GM12801 (cell line): ENCODE data around the gene DENND2C.

Experiments
- TF ChIP-seq, protein P1 (sequence below): IDR thresholded peaks from one replicate; pipeline ENCODE4 v1.5.1; 2011; ENCODE audit warnings: control low read depth; ENCODE audit not compliant: insufficient read length; ENCODE audit errors: extremely low read depth

Gene DENND2C

DNA sequence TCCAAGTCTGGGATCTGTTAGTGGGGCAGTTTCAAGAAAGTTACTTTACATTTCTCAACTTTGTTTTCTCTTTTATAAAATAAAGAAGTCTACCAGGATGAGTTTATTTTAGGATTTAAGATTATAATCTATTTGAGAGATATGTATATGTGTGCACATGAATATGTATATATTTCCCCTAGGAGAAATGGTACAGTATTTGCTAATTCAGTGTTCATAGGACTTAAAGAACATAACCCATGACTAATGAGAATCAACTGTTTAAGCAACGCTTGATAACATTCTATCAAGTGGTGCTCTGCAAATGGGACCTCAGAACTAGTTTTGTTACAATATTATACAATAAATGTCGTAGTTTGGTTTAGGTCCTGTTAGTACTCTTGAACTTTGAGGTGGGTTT, 95.5 kb downstream of the DENND2C start:
- TF ChIP-seq, protein P1, sequence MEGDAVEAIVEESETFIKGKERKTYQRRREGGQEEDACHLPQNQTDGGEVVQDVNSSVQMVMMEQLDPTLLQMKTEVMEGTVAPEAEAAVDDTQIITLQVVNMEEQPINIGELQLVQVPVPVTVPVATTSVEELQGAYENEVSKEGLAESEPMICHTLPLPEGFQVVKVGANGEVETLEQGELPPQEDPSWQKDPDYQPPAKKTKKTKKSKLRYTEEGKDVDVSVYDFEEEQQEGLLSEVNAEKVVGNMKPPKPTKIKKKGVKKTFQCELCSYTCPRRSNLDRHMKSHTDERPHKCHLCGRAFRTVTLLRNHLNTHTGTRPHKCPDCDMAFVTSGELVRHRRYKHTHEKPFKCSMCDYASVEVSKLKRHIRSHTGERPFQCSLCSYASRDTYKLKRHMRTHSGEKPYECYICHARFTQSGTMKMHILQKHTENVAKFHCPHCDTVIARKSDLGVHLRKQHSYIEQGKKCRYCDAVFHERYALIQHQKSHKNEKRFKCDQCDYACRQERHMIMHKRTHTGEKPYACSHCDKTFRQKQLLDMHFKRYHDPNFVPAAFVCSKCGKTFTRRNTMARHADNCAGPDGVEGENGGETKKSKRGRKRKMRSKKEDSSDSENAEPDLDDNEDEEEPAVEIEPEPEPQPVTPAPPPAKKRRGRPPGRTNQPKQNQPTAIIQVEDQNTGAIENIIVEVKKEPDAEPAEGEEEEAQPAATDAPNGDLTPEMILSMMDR, result no peak

DNA sequence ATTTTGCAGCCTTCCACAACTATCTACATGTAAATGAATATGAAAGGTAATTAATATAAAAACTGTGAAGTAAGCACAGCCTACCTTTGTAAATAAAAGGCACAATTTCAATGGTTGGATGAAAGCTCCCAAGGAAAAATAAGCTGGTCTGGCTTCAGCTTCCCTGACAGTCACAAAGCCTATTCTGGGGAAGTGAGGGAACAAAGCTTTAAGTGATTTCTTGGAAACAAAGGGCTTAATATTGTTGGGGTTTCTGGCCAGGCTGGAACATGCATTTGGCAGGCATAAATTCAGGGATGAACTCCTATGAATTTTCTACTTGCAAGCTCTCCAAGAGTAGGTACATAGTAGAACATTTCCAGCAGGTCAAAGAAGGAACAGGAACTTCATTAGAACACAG, 105.7 kb downstream of the DENND2C start:
- TF ChIP-seq, protein P1, result no peak

DNA sequence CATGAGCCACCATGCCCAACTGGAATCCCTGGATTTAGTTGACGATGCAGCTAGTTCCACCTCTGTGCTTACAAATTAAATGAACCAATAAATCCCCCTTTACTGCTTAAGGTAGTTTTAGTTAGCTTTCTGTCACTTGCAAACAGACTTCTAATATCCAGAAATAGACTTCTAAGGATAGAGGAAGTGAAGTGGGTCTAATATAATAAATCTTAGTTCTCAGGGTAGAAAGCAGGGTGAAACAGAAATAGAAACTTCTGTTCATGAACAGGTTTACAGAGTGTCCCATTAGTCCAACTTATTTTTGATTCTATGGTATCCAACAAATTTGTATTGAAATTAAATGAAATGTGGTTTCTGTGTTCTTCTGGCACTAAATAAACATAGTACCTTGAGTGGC, 108.5 kb downstream of the DENND2C start:
- TF ChIP-seq, protein P1, result no peak

DNA sequence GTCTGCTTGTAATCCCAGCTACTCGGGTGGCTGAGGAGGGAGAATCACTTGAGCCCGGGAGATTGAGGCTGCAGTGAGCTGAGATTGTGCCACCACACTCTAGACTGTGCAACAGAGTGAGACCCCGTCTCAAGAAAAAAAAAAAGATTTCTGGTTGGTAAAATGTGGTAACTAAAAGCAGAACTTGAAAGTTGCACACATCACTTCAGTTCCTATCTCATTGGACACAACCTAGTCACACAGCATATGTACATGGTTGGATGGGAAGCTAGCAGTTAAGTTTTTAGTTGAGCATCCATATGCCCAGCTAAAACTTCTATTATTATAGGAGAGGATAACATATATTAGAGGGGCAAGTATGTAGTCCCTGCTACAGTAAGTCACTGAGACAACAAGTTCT, 110.5 kb downstream of the DENND2C start:
- TF ChIP-seq, protein P1, result no peak

DNA sequence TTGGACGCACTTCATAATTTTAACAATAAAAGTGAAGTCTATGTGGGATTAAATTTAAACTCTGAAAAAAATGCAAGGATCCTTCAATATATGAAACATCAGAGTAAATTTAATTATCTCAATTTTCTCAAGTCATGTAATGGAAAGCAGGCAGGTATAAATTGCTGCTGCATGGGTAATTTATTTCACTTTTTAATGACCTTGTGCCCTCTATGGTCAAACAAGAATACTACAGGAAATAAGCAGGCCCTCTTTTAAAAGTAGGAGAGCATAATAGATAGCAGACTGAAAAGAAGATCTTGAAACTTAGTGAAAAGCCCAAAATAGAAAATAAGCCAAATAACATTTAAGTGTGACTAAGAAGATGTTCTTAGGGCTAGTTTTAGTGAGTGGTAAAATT, 111.3 kb downstream of the DENND2C start:
- TF ChIP-seq, protein P1, result no peak

DNA sequence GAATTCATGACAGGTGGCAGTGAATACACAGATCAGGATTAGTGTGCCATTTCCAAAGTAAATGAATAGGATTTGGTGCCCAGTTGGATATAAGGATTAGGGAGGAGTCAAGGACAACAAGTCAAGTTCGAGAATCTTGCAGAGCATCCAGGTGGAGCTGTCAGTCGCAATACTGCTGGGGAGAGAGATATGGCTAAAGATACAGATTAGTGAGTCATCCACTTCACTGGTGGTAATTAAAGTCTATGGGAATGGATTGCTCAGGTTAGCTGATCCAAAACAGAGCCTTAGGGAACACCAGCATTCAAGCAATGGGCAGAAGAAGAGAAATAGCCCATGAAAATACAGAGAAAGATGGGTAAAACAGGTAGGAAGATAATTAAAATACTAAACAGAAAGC, 115.3 kb downstream of the DENND2C start:
- TF ChIP-seq, protein P1, result no peak

DNA sequence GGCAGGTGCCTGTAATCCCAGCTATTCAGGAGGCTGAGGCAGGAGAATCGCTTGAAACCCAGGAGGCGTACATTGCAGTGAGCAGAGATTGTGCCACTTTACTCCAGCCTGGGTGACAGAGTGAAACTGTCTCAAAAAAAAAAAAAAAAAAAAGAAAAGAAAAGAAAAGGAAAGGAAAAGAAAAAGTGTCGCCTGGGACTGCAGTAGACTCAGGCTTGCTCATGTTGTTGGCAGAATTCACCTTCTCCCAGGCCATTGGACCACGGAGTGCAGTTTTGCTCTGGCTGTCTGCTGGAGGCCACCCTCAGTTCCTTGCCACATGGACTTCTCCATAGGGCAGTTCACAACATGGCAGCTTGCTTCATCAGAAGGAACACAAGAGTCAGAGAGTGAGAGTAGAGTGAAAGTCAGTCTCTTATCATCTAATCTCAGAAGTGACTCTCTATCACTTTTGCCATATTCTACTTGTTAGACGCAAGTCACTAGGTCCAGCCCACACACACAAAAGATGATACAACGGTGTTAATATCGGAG, 117.7 kb downstream of the DENND2C start:
- TF ChIP-seq, protein P1, result no peak
